ENCODE measurements around the gene FGF12. TPM values are rescaled to one million over a fixed set of nuclear protein-coding genes. Genes with fewer than 3 reads are reported as not detected.

Gene FGF12
- total RNA-seq, 1 experiment from 2014 or later = 0.09 TPM

DNA sequence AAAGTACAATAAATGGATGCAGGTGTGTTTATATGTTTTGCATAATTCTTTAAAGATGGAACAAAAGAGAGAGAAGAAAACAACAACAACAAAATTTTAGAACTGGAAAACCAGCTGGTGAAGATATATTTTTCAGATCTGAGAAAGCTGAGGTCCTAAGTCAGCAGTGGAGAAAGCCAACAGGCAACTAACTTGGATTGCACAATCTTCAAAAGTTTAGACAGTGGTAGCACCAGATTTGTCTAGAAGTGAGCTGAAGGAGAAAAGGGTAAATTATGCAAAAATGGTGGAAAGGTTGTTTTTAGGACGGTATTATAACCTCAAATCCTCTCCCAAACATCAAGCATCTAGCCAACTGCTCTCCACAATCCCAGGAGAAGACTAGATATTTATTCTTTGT is 17.0 kb downstream of the FGF12 start:
- TF ChIP-seq, protein P1, sequence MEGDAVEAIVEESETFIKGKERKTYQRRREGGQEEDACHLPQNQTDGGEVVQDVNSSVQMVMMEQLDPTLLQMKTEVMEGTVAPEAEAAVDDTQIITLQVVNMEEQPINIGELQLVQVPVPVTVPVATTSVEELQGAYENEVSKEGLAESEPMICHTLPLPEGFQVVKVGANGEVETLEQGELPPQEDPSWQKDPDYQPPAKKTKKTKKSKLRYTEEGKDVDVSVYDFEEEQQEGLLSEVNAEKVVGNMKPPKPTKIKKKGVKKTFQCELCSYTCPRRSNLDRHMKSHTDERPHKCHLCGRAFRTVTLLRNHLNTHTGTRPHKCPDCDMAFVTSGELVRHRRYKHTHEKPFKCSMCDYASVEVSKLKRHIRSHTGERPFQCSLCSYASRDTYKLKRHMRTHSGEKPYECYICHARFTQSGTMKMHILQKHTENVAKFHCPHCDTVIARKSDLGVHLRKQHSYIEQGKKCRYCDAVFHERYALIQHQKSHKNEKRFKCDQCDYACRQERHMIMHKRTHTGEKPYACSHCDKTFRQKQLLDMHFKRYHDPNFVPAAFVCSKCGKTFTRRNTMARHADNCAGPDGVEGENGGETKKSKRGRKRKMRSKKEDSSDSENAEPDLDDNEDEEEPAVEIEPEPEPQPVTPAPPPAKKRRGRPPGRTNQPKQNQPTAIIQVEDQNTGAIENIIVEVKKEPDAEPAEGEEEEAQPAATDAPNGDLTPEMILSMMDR (IDR thresholded peaks at IDR 0.05; ENCODE audit: unreplicated experiment) = no peak
- no peak for DNase-seq (ENCODE audit: unreplicated experiment)
- Mint-ChIP-seq H3K27ac (ENCODE audit: low read depth, unreplicated experiment) (no peak overlapping the region), H3K27me3 (ENCODE audit: insufficient read depth, unreplicated experiment) (peaks cover 39% of the 10 kb centered on the region), H3K4me1 (ENCODE audit: insufficient read depth, unreplicated experiment) (no peaks in the 10 kb centered on the region), H3K36me3 (ENCODE audit: insufficient read depth, unreplicated experiment) (no peaks in the 10 kb centered on the region), H3K4me3 (ENCODE audit: unreplicated experiment) (no peak overlapping the region), H3K9me3 (ENCODE audit: unreplicated experiment) (no peaks in the 10 kb centered on the region)
- intact Hi-C loops (cut with micrococcal nuclease) = no loop called here
- no TSS peak for BruUV-seq (replicated peaks)
- ChIA-PET POLR2A (no interaction called here), CTCF (no interaction called here)

DNA sequence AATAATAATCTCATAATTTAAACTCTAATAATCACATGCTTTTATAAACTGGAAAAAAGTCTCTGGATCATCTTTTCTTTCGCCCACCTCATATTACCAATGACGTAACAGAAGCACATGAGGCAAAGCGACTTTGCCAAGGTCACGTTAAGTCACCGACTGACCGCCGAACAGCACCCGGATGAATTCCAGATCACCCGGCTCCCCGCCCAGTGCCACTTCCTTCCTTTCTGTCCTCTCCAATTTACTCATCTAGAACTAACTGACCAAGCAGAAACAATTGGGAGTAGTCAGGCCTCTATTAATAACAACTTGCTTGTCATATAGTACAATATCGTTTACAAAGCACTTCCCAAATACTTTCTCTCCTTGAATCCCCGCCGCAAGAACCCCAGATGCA is 21.1 kb downstream of the FGF12 start:
- Mint-ChIP-seq H3K4me3 (ENCODE audit: unreplicated experiment) (no peak overlapping the region), H3K4me1 (ENCODE audit: insufficient read depth, unreplicated experiment) (no peaks in the 10 kb centered on the region), H3K36me3 (ENCODE audit: insufficient read depth, unreplicated experiment) (no peaks in the 10 kb centered on the region), H3K27me3 (ENCODE audit: insufficient read depth, unreplicated experiment) (peaks cover 19% of the 10 kb centered on the region), H3K27ac (ENCODE audit: low read depth, unreplicated experiment) (no peak overlapping the region), H3K9me3 (ENCODE audit: unreplicated experiment) (no peaks in the 10 kb centered on the region)
- TF ChIP-seq, protein P1 (IDR thresholded peaks at IDR 0.05; ENCODE audit: unreplicated experiment) = no peak
- DNase-seq (ENCODE audit: unreplicated experiment) = no peak
- ChIA-PET POLR2A (no interaction called here), CTCF (no interaction called here)
- intact Hi-C loops (cut with micrococcal nuclease) = no loop called here
- no TSS peak for BruUV-seq (replicated peaks)

DNA sequence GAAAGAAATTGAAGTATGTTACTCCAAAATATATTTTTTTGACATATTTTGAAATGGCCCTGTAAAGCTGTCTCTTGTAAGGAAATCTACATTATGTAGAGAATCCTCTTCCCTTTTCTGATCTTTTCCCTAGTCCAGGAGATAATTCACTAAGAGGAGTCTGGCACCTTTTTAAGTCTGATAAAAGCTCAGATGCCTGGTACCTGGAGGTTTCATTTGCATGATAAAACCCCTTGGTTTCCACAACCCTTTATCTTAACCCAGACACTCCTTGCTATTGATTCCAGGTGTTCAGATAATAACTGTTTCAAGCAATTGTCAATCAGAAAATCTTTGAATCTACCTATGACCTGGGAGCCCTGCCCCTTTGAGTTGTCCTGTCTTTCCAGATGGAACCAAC is 26.5 kb downstream of the FGF12 start:
- Mint-ChIP-seq H3K4me3 (ENCODE audit: unreplicated experiment) (no peak overlapping the region), H3K4me1 (ENCODE audit: insufficient read depth, unreplicated experiment) (no peaks in the 10 kb centered on the region), H3K36me3 (ENCODE audit: insufficient read depth, unreplicated experiment) (no peaks in the 10 kb centered on the region), H3K27me3 (ENCODE audit: insufficient read depth, unreplicated experiment) (peaks cover 25% of the 10 kb centered on the region), H3K9me3 (ENCODE audit: unreplicated experiment) (no peaks in the 10 kb centered on the region), H3K27ac (ENCODE audit: low read depth, unreplicated experiment) (no peak overlapping the region)
- intact Hi-C loops (cut with micrococcal nuclease) = no loop called here
- TF ChIP-seq, protein P1 (IDR thresholded peaks at IDR 0.05; ENCODE audit: unreplicated experiment) = no peak
- ChIA-PET CTCF (no interaction called here), POLR2A (no interaction called here)
- DNase-seq (ENCODE audit: unreplicated experiment) = no peak
- BruUV-seq (replicated peaks) = no TSS peak

DNA sequence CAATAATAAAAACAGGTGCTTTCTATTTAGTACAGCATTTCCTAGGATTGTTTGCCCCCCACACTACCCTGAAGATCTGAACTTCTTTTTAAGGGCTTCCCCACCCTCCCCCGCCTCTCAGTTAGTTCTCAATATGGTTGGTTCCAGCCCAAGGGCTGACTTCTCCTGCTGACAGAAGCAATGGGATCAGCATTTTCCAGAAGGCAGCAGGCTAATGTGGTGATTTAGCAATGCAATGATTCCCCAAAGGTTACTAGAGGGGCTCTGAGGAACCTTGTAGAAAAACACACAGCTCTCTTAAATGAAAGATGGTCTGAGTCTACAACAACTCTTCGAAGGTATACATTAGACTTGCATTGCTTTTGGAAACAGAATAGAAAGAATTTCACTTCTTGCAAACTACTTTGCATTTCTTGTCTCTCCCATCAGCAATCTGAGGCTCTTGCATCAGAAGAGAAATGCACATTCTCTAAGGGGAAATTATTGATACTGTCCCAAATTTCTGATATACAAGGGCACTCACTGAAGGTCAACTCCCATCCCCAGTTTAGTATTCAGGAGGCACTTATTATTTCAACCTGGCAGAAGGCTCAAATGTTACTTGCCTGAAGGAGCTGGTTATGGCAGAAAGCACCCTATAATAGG is 30.3 kb downstream of the FGF12 start:
- BruUV-seq (replicated peaks) = no TSS peak
- TF ChIP-seq, protein P1 (IDR thresholded peaks at IDR 0.05; ENCODE audit: unreplicated experiment) = no peak
- intact Hi-C loops (cut with micrococcal nuclease) = no loop called here
- Mint-ChIP-seq H3K9me3 (ENCODE audit: unreplicated experiment) (no peaks in the 10 kb centered on the region), H3K36me3 (ENCODE audit: insufficient read depth, unreplicated experiment) (no peaks in the 10 kb centered on the region), H3K27me3 (ENCODE audit: insufficient read depth, unreplicated experiment) (peaks cover 29% of the 10 kb centered on the region), H3K4me3 (ENCODE audit: unreplicated experiment) (no peak overlapping the region), H3K27ac (ENCODE audit: low read depth, unreplicated experiment) (no peak overlapping the region), H3K4me1 (ENCODE audit: insufficient read depth, unreplicated experiment) (no peaks in the 10 kb centered on the region)
- DNase-seq (ENCODE audit: unreplicated experiment) = no peak
- CTCF ChIA-PET = interaction anchor here (0.9 kb wide), 1 partner anchor 131 kb away, joined by 3 read pairs; no protein-coding TSS in a partner anchor
- POLR2A ChIA-PET = no interaction called here

Data from MCF 10A (cell line).